Measurements from ENCODE around the gene FOXD1. TPM values are rescaled to one million over a fixed set of nuclear protein-coding genes. Genes with fewer than 3 reads are reported as not detected.

Gene FOXD1
- total and polyA plus RNA-seq, 9 donors, result 0.08 to 0.73 (median 0.15) TPM; not detected in 1

DNA sequence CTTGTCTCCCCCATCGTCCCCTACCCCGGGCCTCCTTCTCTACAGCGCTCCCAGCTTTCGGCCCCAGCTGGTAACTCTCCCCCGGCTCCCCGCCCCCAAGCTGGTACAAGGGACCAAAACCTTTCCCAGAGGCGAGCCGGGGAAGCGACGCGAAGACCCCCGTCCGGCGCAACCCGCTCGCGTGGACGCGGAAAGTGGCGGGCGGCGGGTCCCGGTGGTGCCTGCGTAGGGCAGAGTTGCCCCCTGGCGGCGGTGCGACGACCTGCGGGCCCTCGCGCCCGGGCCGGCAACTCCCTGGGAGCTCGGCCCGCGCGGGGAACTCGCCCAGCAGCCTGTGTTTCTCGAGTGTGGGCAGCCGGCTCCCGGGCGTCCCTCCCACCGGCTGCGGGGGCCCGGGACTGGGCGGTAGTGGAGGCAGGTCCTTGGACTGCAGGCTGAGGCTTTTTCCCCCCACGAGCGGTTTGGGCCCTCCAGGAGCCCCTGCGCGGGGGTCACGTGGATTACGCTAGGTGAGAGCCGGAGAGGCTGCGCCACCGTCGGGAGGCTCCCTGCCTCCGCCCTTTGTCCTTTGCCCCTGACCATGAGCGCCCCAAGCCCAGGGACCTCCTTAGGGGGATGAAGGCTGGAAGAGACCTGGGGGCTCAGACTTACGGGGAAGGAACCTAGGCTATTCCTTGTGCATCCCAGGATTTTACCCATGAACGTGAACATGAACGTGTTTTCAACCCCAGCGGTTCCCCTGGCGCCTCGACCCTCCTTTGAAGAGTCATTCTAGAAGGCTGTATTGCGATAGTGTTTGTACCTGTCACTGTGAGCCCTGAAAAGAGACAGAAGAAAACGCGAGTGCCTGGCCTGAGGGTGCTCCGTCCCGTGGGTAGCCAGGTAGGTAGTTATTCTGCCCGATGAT is 2.9 kb upstream of the FOXD1 start:
- no peak overlapping the region for H3K27ac ChIP-seq
- DNase-seq, result peak in 1 of 5 donors; percentile 61
- 3 to 5% (median 3%) methylated on average over 42 to 70 of the region's 70 CpGs for WGBS, 3 donors
- H3K4me3 ChIP-seq, result no peak overlapping the region
- H3K27me3 ChIP-seq, result no peaks in the 10 kb centered on the region
- H3K9me3 ChIP-seq, result no peaks in the 10 kb centered on the region
- peaks cover 5% of the 10 kb centered on the region for H3K4me1 ChIP-seq (ENCODE audit: insufficient read depth)
- intact Hi-C loops (cut with DNase I), result no loop called here
- TF ChIP-seq EP300 (IDR thresholded peaks at IDR 0.05) (no peak), POLR2A (IDR thresholded peaks at IDR 0.05) (no peak)
- TF ChIP-seq, protein P1, sequence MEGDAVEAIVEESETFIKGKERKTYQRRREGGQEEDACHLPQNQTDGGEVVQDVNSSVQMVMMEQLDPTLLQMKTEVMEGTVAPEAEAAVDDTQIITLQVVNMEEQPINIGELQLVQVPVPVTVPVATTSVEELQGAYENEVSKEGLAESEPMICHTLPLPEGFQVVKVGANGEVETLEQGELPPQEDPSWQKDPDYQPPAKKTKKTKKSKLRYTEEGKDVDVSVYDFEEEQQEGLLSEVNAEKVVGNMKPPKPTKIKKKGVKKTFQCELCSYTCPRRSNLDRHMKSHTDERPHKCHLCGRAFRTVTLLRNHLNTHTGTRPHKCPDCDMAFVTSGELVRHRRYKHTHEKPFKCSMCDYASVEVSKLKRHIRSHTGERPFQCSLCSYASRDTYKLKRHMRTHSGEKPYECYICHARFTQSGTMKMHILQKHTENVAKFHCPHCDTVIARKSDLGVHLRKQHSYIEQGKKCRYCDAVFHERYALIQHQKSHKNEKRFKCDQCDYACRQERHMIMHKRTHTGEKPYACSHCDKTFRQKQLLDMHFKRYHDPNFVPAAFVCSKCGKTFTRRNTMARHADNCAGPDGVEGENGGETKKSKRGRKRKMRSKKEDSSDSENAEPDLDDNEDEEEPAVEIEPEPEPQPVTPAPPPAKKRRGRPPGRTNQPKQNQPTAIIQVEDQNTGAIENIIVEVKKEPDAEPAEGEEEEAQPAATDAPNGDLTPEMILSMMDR (IDR thresholded peaks at IDR 0.05), result no peak
- no peaks in the 10 kb centered on the region for H3K36me3 ChIP-seq

DNA sequence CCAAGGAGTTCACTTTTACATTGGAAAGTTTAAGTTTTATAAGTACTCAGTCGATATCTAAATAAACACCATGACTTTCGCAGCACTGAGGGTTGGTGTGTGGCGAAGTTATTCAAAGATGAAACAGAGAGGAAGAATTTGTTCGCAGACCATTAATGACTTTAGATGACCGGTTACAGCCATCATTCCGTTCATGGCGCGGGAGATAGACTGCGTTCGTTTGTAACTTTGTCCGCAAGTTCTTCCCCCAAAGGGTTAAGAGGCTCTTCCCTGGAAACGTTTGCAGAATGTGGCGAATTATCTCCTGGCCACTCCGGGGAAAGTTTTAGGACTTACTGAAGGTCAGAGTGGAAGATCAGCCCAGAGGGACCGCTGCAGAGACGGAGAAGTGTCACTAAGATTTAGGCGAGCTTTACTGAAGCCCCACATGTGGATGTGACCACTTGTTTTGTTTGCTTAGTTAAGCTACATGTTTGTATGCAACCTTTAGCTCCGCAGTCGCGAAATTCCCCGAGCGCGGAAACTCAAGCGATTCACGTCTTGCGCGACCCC is 2.2 kb upstream of the FOXD1 start:
- H3K4me3 ChIP-seq, result no peak overlapping the region

DNA sequence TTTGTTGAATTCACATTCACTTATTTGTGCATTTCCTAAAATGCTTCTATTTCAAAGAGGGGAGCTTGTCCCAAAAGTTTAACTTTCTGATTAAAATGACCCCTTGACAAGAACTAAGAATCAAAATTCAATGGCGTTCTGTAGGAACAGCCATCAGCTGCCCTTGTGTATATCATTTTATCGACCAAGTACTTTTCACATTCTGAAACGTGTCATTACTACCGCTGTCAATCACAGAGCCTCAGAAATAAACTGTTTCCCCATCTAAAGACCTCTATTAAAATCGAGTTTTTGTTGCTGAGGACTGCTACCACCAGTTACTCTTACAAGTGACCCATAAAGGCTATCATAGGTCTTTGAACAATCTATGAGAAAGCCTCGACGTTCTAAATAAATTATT is 1.6 kb upstream of the FOXD1 start:
- no peak for DNase-seq
- intact Hi-C loops (cut with DNase I), result no loop called here
- H3K9me3 ChIP-seq, result no peaks in the 10 kb centered on the region
- 13 to 15% (median 14%) methylated on average over 7 of the region's 7 CpGs for WGBS, 3 donors
- H3K27me3 ChIP-seq, result peaks cover 3% of the 10 kb centered on the region
- H3K4me3 ChIP-seq, result no peak overlapping the region
- no peak overlapping the region for H3K27ac ChIP-seq
- H3K4me1 ChIP-seq (ENCODE audit: insufficient read depth), result peaks cover 5% of the 10 kb centered on the region
- no peaks in the 10 kb centered on the region for H3K36me3 ChIP-seq
- TF ChIP-seq, protein P1 (IDR thresholded peaks at IDR 0.05), result no peak
- TF ChIP-seq POLR2A (IDR thresholded peaks at IDR 0.05), result no peak
- no peak for TF ChIP-seq EP300 (IDR thresholded peaks at IDR 0.05)

More for the DNA sequence above, 2.2 kb upstream of the FOXD1 start:
- DNase-seq, result no peak
- TF ChIP-seq, protein P1 (IDR thresholded peaks at IDR 0.05), result no peak
- TF ChIP-seq POLR2A (IDR thresholded peaks at IDR 0.05), result no peak
- TF ChIP-seq EP300 (IDR thresholded peaks at IDR 0.05), result no peak
- 7 to 11% (median 9%) methylated on average over 27 of the region's 27 CpGs for WGBS, 3 donors
- Histone ChIP-seq H3K4me1 (ENCODE audit: insufficient read depth) (peaks cover 5% of the 10 kb centered on the region), H3K9me3 (no peaks in the 10 kb centered on the region), H3K27ac (no peak overlapping the region), H3K27me3 (no peaks in the 10 kb centered on the region), H3K36me3 (no peaks in the 10 kb centered on the region)
- intact Hi-C loops (cut with DNase I), result no loop called here

DNA sequence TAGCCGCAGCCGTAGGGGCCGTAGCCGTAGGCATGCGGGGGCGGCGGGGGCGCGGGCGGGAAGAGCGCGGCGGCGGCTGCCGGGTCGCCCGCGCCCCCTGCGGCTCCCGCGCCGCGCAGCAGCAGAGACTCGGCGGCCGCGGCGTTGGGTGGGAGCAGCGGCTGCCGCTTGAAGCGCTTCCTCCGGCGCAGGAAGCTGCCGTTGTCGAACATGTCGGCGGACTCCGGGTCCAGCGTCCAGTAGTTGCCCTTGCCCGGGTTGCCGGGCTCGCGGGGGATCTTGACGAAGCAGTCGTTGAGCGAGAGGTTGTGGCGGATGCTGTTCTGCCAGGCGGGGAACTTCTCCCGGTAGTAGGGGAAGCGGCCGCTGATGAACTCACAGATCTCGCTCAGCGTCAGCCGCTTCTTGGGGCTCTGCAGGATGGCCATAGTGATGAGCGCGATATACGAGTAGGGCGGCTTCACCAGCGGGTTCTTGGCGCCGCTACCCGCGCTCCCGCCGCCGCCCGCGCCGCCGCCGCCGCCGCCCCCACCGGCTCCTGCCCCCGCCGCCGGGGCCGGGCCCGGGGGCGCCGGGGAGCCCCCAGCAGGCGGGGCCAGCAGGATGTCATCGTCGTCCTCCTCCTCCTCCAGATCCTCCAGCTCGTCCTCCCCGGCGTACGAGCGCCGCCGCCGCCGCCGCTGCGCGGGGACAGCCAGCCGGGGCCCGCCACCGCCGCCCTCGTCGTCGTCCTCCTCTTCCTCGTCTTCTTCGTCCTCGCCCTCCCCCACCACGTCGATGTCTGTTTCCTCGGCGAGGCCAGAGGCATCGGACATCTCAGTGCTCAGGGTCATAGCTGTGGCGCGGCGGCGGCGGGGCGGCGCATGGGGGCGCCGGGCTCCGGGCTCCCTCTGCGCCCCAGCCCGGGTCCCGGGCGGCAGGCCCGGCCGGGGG is 781 bp downstream of the FOXD1 start:
- WGBS, 3 donors, result 0 to 1% (median 1%) methylated on average over 59 to 127 of the region's 127 CpGs
- Histone ChIP-seq H3K4me1 (ENCODE audit: insufficient read depth) (peaks cover 5% of the 10 kb centered on the region), H3K27ac (no peak overlapping the region), H3K36me3 (no peaks in the 10 kb centered on the region), H3K4me3 (peak overlapping the region; percentile 36), H3K27me3 (peaks cover 3% of the 10 kb centered on the region), H3K9me3 (no peaks in the 10 kb centered on the region)
- intact Hi-C loops (cut with DNase I), result loop anchor here in 1 of 4 donors (10.0 kb wide), 1 partner anchor 213 kb away; no protein-coding TSS in a partner anchor
- peak in 4 of 5 donors; percentile 13 to 52 (median 38) for DNase-seq
- no peak for TF ChIP-seq EP300 (IDR thresholded peaks at IDR 0.05)
- TF ChIP-seq, protein P1 (IDR thresholded peaks at IDR 0.05), result no peak
- TF ChIP-seq POLR2A (IDR thresholded peaks at IDR 0.05), result no peak
